ENCODE measurements around the gene FSTL4. TPM values are rescaled to one million over a fixed set of nuclear protein-coding genes. Genes with fewer than 3 reads are reported as not detected.
A peak's percentile ranks its signal among the peaks of the same experiment; 100 is the strongest.

Gene FSTL4
- total RNA-seq, 6 donors from 2014 or later = 0.49 to 4.6 (median 1.1) TPM

- Histone ChIP-seq H3K27ac (no peak overlapping the region), H3K4me1 (no peaks in the 10 kb centered on the region), H3K4me3 (no peak overlapping the region), H3K9me3 (no peaks in the 10 kb centered on the region), H3K27me3 (no peaks in the 10 kb centered on the region), H3K36me3 (no peaks in the 10 kb centered on the region)
- DNase-seq = no peak
- TF ChIP-seq POLR2A (IDR thresholded peaks at IDR 0.05) (no peak), POLR2AphosphoS5 (IDR thresholded peaks at IDR 0.05) (no peak), CTCF (IDR thresholded peaks at IDR 0.05) (no peak), EP300 (IDR thresholded peaks at IDR 0.05) (no peak)
- ATAC-seq (ENCODE audit: low FRiP score in 2 of 2) = no peak
- WGBS, 2 donors = 72 to 98% methylated on average over 2 to 3 of the region's 3 CpGs
Measured at GRCh38 chr5:133200256-133200655, 412.1 kb downstream of the FSTL4 start.

GRCh38 chr5:133199417-133200178 lies 412.7 kb downstream of the FSTL4 start:
- Histone ChIP-seq H3K9me3 (no peaks in the 10 kb centered on the region), H3K27ac (no peak overlapping the region), H3K36me3 (no peaks in the 10 kb centered on the region), H3K4me1 (no peaks in the 10 kb centered on the region), H3K4me3 (no peak overlapping the region), H3K27me3 (no peaks in the 10 kb centered on the region)
- 75 to 76% methylated on average over 8 to 13 of the region's 18 CpGs for WGBS, 2 donors
- TF ChIP-seq POLR2AphosphoS5 (IDR thresholded peaks at IDR 0.05) (no peak), POLR2A (IDR thresholded peaks at IDR 0.05) (no peak), EP300 (IDR thresholded peaks at IDR 0.05) (no peak), CTCF (IDR thresholded peaks at IDR 0.05) (no peak)
- DNase-seq = peak in 1 of 2 donors; percentile 71
- no peak for ATAC-seq (ENCODE audit: low FRiP score in 2 of 2)

GRCh38 chr5:133198511-133198910 lies 413.8 kb downstream of the FSTL4 start:
- 87 to 89% methylated on average over 12 of the region's 12 CpGs for WGBS, 2 donors
- Histone ChIP-seq H3K27me3 (no peaks in the 10 kb centered on the region), H3K4me3 (no peak overlapping the region), H3K36me3 (no peaks in the 10 kb centered on the region), H3K4me1 (no peaks in the 10 kb centered on the region), H3K9me3 (no peaks in the 10 kb centered on the region), H3K27ac (no peak overlapping the region)
- DNase-seq = peak in 1 of 2 donors; percentile 33
- ATAC-seq (ENCODE audit: low FRiP score in 2 of 2) = no peak
- TF ChIP-seq CTCF (IDR thresholded peaks at IDR 0.05) = no peak

- H3K36me3 ChIP-seq = no peaks in the 10 kb centered on the region
- H3K27me3 ChIP-seq = no peaks in the 10 kb centered on the region
- no peak overlapping the region for H3K27ac ChIP-seq
- DNase-seq = no peak
- no peak overlapping the region for H3K4me3 ChIP-seq
- H3K9me3 ChIP-seq = no peaks in the 10 kb centered on the region
- H3K4me1 ChIP-seq = no peaks in the 10 kb centered on the region
- 68 to 69% methylated on average over 4 of the region's 4 CpGs for WGBS, 2 donors
- ATAC-seq (ENCODE audit: low FRiP score in 2 of 2) = no peak
- TF ChIP-seq EP300 (IDR thresholded peaks at IDR 0.05) (no peak), POLR2A (IDR thresholded peaks at IDR 0.05) (no peak), POLR2AphosphoS5 (IDR thresholded peaks at IDR 0.05) (no peak), CTCF (IDR thresholded peaks at IDR 0.05) (no peak)
Measured at GRCh38 chr5:133196441-133197085, 415.8 kb downstream of the FSTL4 start.

All from upper lobe of left lung (tissue), 6 donors.